H1 (cell line): Measurements from ENCODE around the gene THADA. TPM values are rescaled to one million over a fixed set of nuclear protein-coding genes. Genes with fewer than 3 reads are reported as not detected.

Source experiments
- PHF8 ChIP-seq: fragments of 200-600 bp; sonication (generic); conservative IDR thresholded peaks from 2 replicates; pipeline ENCODE4 v1.7.1; 2012; ENCODE audit warnings: low read depth, mild to moderate bottlenecking, inconsistent platforms, low read length, moderate library complexity
- POLR2AphosphoS5 ChIP-seq: IDR thresholded peaks from 2 replicates; pipeline ENCODE4 v1.6.1; 2011; ENCODE audit warnings: low read depth, low read length
- polyA plus RNA-seq, 7 experiments: library from polyadenylated mRNA; depleted of rRNA in 3 of 7; stranded (reverse) in 5 of 7; unstranded in 2 of 7; fragments of >200 nt in 5 of 7; fragments of 200-250 nt in 2 of 7; gene quantifications; 1 replicate in 5 of 7; 2 replicates in 1 of 7; 4 replicates in 1 of 7; pipeline versions ENCODE4 v1.2.1 to v1.2.3, GENCODE V29; 2011 to 2013; ENCODE audit warnings: missing spikeins in 2 of 7, mixed read lengths in 2 of 7
- total RNA-seq: library from RNA; stranded (reverse); fragmentation: NEBNext Ultra II Directional; extraction: Animal tissue kit (Norgen Biotek cat#: 25700); gene quantifications from 2 replicates; pipeline ENCODE4 v1.2.1, GENCODE V29; 2021
- TF ChIP-seq, protein P1 (sequence below): IDR thresholded peaks from 2 replicates; pipeline ENCODE4 v1.6.1; 2011; ENCODE audit warnings: low read depth, mild to moderate bottlenecking, low read length; ENCODE audit not compliant: insufficient read depth

Gene THADA
- total and polyA plus RNA-seq, 2 of the 8 experiments (the other 6 are each of a cell fraction or from before 2014, with no cell fraction given) = 22.4 to 26.8 TPM

- peak; percentile 48; the same call in 1 of the 2 replicates for TF ChIP-seq POLR2AphosphoS5
- TF ChIP-seq PHF8 = peak; percentile 15; the same call in 1 of the 2 replicates
- TF ChIP-seq, protein P1, sequence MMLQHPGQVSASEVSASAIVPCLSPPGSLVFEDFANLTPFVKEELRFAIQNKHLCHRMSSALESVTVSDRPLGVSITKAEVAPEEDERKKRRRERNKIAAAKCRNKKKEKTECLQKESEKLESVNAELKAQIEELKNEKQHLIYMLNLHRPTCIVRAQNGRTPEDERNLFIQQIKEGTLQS = 0 out of 2 replicates have a peak, but pooled peaks have one; percentile 4
Observed at GRCh38 chr2:43225788-43226557, 369.9 kb downstream of the THADA start (continued).
